Raji (cell line): Measurements from ENCODE around the gene ALDH2.

ENCODE experiments used
- POLR2A ChIP-seq: IDR thresholded peaks from 2 replicates; pipeline ENCODE4 v1.6.1; 2011; ENCODE audit warnings: low read depth, low read length, control low read depth; ENCODE audit not compliant: insufficient read depth

The ALDH2 gene

DNA sequence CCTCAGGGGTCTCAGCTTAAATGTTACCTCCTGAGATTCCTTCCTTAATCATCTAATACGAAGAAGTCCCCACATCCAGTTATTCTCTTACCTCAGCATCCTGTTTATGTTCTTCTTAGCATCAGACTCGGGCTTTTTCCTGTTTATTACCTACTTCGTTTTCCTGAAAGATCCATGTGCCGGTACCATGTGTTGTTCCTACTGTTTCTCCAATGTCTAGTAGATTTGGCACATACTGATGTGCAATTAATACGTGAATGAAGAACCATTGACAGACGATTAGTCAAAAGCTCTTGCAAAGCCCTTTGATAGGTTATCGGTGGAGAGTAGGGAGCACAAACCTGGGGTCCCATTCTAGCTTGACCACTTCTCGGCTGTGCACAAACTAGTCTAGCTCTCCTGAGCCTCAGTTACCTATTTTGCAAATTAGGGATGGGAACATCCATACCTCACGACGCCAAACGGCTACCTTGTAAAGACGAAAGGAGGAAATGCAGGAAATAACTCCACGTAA lies 74.6 kb downstream of the ALDH2 start:
- no peak for TF ChIP-seq POLR2A

DNA sequence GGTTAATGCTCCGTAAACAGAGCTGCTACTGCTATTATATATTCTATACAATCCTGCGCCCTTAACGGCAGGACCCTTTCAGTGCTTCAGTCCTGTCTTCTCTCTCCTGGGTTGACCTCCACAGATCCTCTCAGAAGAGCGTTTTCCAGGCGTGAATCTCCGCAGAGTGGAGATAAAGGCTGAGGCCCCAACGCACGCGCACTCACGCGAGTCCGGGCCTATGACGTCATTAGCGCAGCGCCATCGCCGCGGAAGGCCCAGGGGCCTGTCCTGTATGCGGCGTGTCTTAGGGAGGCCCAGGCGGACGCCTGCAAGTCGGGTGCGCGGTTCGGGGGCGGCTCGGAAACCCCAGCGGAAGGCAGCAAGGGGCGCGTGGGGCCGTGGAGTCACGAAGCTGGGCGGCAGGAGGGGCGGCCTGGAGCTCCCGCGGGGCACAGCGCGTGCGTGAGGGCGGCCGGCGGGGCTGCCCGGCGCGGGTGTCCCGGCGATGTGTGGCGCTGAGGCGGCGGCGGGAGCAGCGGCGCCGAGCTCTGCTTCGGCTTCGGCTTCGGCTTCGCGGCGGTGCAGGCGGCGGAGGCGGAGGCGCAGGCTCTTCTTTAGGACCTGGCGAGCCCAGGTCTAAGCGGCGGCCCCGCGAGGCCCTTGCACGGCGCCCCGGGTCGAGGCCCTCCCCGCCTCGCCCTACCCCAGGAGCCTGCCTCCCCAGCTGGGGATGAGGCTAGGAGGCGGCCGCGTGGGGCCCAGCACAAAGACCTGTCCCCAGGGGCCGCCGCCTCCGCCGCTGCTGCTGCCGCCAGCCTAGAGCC lies 75.2 kb downstream of the ALDH2 start, which contains the start of gene MAPKAPK5:
TSS of gene MAPKAPK5 (plus strand) at position 479 of the 806 bp plus-strand sequence. CDS start 506 bp downstream, outside the sequence.
- peak; percentile 90 for TF ChIP-seq POLR2A

GRCh38 chr12:111842556-111843396 lies 76.0 kb downstream of the ALDH2 start:
- no peak for TF ChIP-seq POLR2A

GRCh38 chr12:111846016-111846415 lies 79.3 kb downstream of the ALDH2 start:
- TF ChIP-seq POLR2A, result no peak

GRCh38 chr12:111850526-111850925 lies 83.8 kb downstream of the ALDH2 start:
- no peak for TF ChIP-seq POLR2A

GRCh38 chr12:111858186-111858585 lies 91.5 kb downstream of the ALDH2 start:
- no peak for TF ChIP-seq POLR2A

DNA sequence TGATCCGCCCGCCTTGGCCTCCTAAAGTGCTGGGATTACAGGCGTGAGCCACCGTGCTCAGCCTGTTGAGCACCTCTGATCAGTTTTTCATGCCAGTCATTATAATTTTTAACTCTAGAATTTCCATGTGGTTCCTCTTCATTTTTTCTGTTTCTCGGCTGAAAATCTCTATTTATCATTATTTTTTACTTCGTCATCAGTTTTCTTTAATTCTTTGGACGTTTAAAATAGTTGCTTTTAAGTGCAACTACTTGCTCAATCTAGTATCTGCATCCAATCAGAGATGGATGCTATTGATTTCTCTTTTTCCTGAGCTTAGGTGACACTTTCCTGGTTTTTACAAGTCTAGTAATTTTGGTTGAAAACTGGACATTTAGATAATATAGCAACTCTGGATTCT lies 92.0 kb downstream of the ALDH2 start:
- TF ChIP-seq POLR2A, result no peak

- TF ChIP-seq POLR2A, result no peak
Observed at GRCh38 chr12:111864913-111865312, 98.2 kb downstream of the ALDH2 start.
